Suprapubic skin (tissue), 4 donors: ENCODE measurements around the gene CYP39A1. TPM values are rescaled to one million over a fixed set of nuclear protein-coding genes. Genes with fewer than 3 reads are reported as not detected.

Source experiments
- DNase-seq, 2 donors: peaks; one replicate each; pipeline ENCODE4 v3.0.0-alpha.2; 2019; ENCODE audit warnings: low spot score in 2 of 2
- H3K27ac ChIP-seq: fragments of 200-600 bp; sonication (generic); one replicate; pipeline ENCODE4 v1.5.1; 2019
- H3K27me3 ChIP-seq: fragments of 200-600 bp; sonication (generic); one replicate; pipeline ENCODE4 v1.5.1; 2019
- H3K36me3 ChIP-seq: fragments of 200-600 bp; sonication (generic); one replicate; pipeline ENCODE4 v1.5.1; 2019
- H3K4me1 ChIP-seq: fragments of 200-600 bp; sonication (generic); one replicate; pipeline ENCODE4 v1.5.1; 2019
- H3K4me3 ChIP-seq: fragments of 200-600 bp; sonication (generic); one replicate; pipeline ENCODE4 v1.5.1; 2019; ENCODE audit warnings: mild to moderate bottlenecking
- H3K9me3 ChIP-seq: fragments of 200-600 bp; sonication (generic); one replicate; pipeline ENCODE4 v1.5.1; 2019
- EP300 ChIP-seq: sonication (generic); formaldehyde crosslinking; IDR thresholded peaks from one replicate; pipeline ENCODE4 v1.6.1; 2017; ENCODE audit warnings: antibody characterized with exemption
- POLR2A ChIP-seq, 2 donors: fragments of 450-650 bp; IDR thresholded peaks; one replicate each; pipeline ENCODE4 v1.6.1; 2017; ENCODE audit warnings: antibody characterized with exemption in 2 of 2, mild to moderate bottlenecking in 2 of 2, moderate library complexity in 2 of 2
- POLR2AphosphoS5 ChIP-seq, 3 donors: sonication (generic); formaldehyde crosslinking; IDR thresholded peaks; one replicate each; pipeline ENCODE4 v1.6.1; 2017; ENCODE audit warnings: antibody characterized with exemption in 3 of 3
- WGBS: methylation state at CpG from one replicate; pipeline ENCODE4 v1.1.5; 2018; 5-methylcytosine and 5-hydroxymethylcytosine counted together
- total RNA-seq, 4 donors: library from RNA; depleted of rRNA; stranded (reverse); fragments of >200 nt; gene quantifications; one replicate each; pipeline ENCODE4 v1.1.0, GENCODE V29; 2016
- TF ChIP-seq, protein P1 (sequence below), 2 donors: fragments of 200-600 bp in 1 of 2; fragments of 450-650 bp in 1 of 2; sonication (generic) in 1 of 2; IDR thresholded peaks; one replicate each; pipeline ENCODE4 v1.5.1; 2016 to 2019; ENCODE audit warnings: antibody characterized with exemption in 2 of 2, mild to moderate bottlenecking in 1 of 2, moderate library complexity in 1 of 2

Gene CYP39A1
- total RNA-seq, 4 donors from 2014 or later: 20.0 to 46.4 (median 33.1) TPM

DNA sequence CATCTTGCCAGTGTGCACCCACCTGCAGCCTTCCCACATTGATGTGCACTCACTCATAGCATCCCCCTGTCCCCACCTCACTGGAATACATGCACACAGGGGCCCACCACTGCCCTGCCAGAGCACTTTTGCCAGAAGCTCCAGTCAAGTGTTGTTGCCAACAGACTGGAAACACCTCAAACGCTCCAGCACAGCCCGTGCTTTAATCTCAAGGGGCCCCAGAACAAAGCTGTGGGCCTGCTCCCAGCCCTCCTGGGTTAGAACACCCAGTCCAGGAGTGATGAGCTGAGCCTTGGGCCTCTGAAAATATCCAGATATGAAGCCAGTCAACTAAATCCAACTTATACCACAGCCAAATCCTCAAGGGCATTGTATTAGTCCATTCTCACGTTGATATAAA is 77.1 kb downstream of the CYP39A1 start:
- H3K27me3 ChIP-seq: no peaks in the 10 kb centered on the region
- no peak for DNase-seq
- H3K27ac ChIP-seq: no peak overlapping the region
- TF ChIP-seq, protein P1, sequence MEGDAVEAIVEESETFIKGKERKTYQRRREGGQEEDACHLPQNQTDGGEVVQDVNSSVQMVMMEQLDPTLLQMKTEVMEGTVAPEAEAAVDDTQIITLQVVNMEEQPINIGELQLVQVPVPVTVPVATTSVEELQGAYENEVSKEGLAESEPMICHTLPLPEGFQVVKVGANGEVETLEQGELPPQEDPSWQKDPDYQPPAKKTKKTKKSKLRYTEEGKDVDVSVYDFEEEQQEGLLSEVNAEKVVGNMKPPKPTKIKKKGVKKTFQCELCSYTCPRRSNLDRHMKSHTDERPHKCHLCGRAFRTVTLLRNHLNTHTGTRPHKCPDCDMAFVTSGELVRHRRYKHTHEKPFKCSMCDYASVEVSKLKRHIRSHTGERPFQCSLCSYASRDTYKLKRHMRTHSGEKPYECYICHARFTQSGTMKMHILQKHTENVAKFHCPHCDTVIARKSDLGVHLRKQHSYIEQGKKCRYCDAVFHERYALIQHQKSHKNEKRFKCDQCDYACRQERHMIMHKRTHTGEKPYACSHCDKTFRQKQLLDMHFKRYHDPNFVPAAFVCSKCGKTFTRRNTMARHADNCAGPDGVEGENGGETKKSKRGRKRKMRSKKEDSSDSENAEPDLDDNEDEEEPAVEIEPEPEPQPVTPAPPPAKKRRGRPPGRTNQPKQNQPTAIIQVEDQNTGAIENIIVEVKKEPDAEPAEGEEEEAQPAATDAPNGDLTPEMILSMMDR (IDR thresholded peaks at IDR 0.05): no peak
- no peak for TF ChIP-seq EP300
- no peak for TF ChIP-seq POLR2A (IDR thresholded peaks at IDR 0.05)
- TF ChIP-seq POLR2AphosphoS5 (IDR thresholded peaks at IDR 0.05): no peak
- H3K36me3 ChIP-seq: no peaks in the 10 kb centered on the region
- 92% methylated on average over 3 of the region's 3 CpGs for WGBS
- no peak overlapping the region for H3K4me3 ChIP-seq
- H3K4me1 ChIP-seq: no peaks in the 10 kb centered on the region
- H3K9me3 ChIP-seq: no peaks in the 10 kb centered on the region

DNA sequence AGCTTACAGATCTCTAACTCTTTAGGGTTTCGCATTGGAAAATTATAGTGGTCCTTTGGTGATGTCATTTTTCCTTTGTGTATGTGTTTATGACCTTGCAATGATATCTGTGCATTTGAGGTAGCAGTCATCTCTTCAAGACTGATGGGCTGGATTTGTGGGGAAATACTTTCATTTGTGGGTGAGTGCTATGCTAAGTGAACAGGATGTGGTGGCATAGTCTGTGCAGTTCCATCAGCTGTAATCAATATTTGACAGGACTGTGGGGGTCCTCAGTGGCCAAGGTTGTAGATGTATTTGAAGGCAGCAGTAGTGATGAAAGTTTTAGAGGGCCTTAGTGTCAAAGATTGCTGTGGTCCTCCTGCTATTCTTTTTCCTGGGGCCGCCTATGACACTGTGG is 79.5 kb downstream of the CYP39A1 start:
- Histone ChIP-seq H3K4me1 (no peaks in the 10 kb centered on the region), H3K27me3 (no peaks in the 10 kb centered on the region), H3K9me3 (no peaks in the 10 kb centered on the region), H3K36me3 (no peaks in the 10 kb centered on the region), H3K27ac (no peak overlapping the region), H3K4me3 (no peak overlapping the region)
- TF ChIP-seq, protein P1 (IDR thresholded peaks at IDR 0.05): no peak
- TF ChIP-seq EP300: no peak
- TF ChIP-seq POLR2AphosphoS5 (IDR thresholded peaks at IDR 0.05): no peak
- TF ChIP-seq POLR2A (IDR thresholded peaks at IDR 0.05): no peak
- 96% methylated on average over 1 of the region's 2 CpGs for WGBS
- no peak for DNase-seq

DNA sequence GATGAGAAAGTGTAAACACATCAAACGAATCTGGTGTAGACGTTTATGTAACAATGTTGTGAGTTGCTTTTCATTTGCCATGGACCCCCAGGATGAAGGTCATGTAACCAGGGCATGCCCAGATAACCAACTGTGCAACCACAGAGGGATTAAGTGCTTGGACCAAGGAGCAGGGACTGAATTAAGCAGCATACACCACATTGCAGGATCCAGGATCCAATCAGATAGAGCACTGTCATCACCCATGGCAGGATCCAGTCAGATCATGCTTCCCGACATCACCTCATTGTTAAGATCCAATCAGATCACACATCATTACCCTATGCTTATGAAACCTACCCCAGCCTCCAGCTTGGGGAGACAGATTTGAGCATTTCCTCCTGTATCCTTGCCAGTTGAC is 87.1 kb downstream of the CYP39A1 start:
- Histone ChIP-seq H3K27me3 (no peaks in the 10 kb centered on the region), H3K4me3 (no peak overlapping the region), H3K27ac (no peak overlapping the region), H3K4me1 (no peaks in the 10 kb centered on the region), H3K36me3 (no peaks in the 10 kb centered on the region), H3K9me3 (no peaks in the 10 kb centered on the region)
- 91% methylated on average over 3 of the region's 3 CpGs for WGBS
- no peak for TF ChIP-seq POLR2AphosphoS5 (IDR thresholded peaks at IDR 0.05)
- TF ChIP-seq, protein P1 (IDR thresholded peaks at IDR 0.05): no peak
- no peak for TF ChIP-seq EP300
- no peak for TF ChIP-seq POLR2A (IDR thresholded peaks at IDR 0.05)
- no peak for DNase-seq

DNA sequence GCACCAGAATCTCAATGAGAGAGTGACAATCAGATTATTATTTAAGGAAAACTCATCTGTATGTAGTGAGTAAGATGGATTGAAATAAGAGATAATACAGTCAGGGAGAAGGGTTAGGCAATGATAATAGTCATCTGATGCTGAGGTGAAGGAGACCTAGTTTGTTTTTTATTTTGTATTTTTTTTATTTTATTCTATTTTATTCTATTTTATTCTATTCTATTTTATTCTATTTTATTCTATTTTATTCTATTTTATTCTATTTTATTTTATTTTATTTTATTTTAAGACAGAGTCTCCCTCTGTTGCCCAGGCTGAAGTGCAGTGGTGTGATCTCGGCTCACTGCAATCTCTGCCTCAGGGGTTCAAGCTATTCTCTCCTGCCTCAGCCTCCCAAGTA is 88.7 kb downstream of the CYP39A1 start:
- no peak for TF ChIP-seq POLR2AphosphoS5 (IDR thresholded peaks at IDR 0.05)
- no peak for TF ChIP-seq POLR2A (IDR thresholded peaks at IDR 0.05)
- TF ChIP-seq, protein P1 (IDR thresholded peaks at IDR 0.05): no peak
- no peak for TF ChIP-seq EP300

DNA sequence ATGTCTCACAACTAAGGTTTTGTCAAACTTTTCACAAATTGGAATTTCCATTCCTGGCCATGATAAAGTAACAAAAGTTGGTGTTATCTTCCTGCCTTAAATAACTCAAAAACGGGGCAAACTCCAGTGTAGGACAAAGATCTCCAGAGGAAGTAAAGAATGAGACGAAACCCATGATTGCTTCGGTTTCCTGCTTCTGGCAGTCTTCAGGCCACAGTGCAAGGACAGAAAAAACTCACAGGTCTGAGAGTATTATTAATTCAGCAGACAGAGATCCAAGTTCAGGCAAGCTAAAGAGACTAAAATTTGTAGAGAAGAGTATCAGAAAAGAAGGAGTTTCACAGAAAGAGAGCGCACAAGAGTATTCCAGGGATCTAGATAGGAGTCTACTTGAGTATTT is 96.6 kb downstream of the CYP39A1 start:
- Histone ChIP-seq H3K9me3 (no peaks in the 10 kb centered on the region), H3K4me3 (no peak overlapping the region), H3K27ac (no peak overlapping the region), H3K36me3 (no peaks in the 10 kb centered on the region), H3K4me1 (no peaks in the 10 kb centered on the region), H3K27me3 (no peaks in the 10 kb centered on the region)
- WGBS: 66% methylated on average over 4 of the region's 4 CpGs
- DNase-seq: no peak
- TF ChIP-seq, protein P1 (IDR thresholded peaks at IDR 0.05): no peak
- TF ChIP-seq EP300 (no peak), POLR2AphosphoS5 (IDR thresholded peaks at IDR 0.05) (no peak), POLR2A (IDR thresholded peaks at IDR 0.05) (no peak)

More for the DNA sequence above, 88.7 kb downstream of the CYP39A1 start:
- WGBS: 100% methylated on average over 1 of the region's 1 CpG
- Histone ChIP-seq H3K27me3 (no peaks in the 10 kb centered on the region), H3K9me3 (no peaks in the 10 kb centered on the region), H3K4me1 (no peaks in the 10 kb centered on the region), H3K4me3 (no peak overlapping the region), H3K27ac (no peak overlapping the region), H3K36me3 (no peaks in the 10 kb centered on the region)
- no peak for DNase-seq
